ENCODE results near the gene SH2D4B. TPM values are rescaled to one million over a fixed set of nuclear protein-coding genes. Genes with fewer than 3 reads are reported as not detected.

The SH2D4B gene
- total RNA-seq, 2 experiments from 2014 or later = 0.05 to 0.10 TPM

DNA sequence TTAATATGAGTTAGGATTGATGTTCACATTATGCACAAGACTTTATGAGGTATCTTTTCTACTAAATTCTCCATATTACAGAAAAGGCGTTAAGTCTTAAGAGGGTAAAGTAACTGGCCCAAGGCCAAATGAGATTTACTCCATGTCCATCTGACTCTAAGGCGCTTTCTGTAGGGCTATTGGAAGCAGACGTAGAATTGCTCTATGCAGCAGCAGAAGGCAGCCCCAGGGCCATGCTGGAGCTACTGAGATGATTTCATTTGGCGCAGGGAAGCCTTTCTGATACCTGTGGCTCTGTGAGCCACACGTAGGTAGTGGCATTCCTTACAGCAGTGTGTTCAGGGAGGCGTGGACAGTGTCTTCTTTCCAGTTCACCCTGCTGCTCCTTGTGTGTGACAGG is 133.1 kb downstream of the SH2D4B start:
- DNase-seq = no peak
- Mint-ChIP-seq H3K9me3 (no peaks in the 10 kb centered on the region), H3K36me3 (ENCODE audit: low read depth) (no peaks in the 10 kb centered on the region), H3K4me3 (no peak overlapping the region), H3K27ac (no peak overlapping the region), H3K27me3 (ENCODE audit: low read depth) (no peaks in the 10 kb centered on the region), H3K4me1 (ENCODE audit: low read depth) (no peaks in the 10 kb centered on the region)
- CTCF ChIA-PET = interaction anchor here (3.9 kb wide), 1 partner anchor 7 kb away, joined by 35 read pairs; no protein-coding TSS in a partner anchor
- intact Hi-C loops (cut with micrococcal nuclease) = no loop called here

DNA sequence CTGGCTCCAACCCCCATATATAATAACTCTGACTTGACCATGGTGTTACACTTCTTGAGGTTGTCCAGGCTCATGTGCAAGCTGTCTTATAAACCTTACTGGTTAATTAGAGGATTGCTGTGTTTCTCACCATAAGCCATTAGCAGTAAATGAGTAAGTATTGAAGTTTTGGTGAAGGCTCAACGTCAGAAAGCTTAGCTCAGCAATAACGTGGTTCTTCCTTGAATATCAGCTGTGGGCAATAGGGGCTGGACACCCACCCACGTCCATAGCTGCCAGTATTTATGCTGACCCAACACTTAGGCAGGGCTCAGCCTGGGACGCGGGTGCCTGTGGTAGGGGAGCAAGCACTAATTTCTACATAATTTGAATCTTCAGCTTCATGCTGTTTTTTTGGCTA is 134.1 kb downstream of the SH2D4B start:
- Mint-ChIP-seq H3K27ac (no peak overlapping the region), H3K27me3 (ENCODE audit: low read depth) (peaks cover 3% of the 10 kb centered on the region), H3K9me3 (no peaks in the 10 kb centered on the region), H3K4me3 (no peak overlapping the region), H3K36me3 (ENCODE audit: low read depth) (no peaks in the 10 kb centered on the region), H3K4me1 (ENCODE audit: low read depth) (no peaks in the 10 kb centered on the region)
- CTCF ChIA-PET = interaction anchor here (1.3 to 3.9 kb wide), 2 partner anchors 8 to 28 kb away, joined by 3 to 35 read pairs; no protein-coding TSS in a partner anchor
- DNase-seq = no peak
- intact Hi-C loops (cut with micrococcal nuclease) = no loop called here

DNA sequence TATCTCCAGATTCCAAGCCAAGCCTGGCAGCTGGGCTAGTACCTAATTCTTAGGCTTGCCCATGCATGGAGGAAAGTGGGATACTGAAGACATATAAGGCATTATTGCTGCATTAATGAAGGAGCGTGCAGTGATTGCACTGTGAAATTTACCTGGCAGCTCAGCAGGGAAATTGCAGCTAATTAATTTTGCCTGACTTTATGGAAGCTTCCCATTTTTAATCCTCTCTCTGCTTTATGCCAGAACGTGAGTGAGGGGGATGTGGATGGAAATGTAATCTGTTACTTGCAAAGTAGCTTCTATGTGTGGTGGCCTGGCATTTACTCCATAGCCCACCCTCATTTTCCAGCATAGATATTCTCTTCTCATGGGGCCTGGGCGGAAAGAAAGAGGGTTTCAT is 134.9 kb downstream of the SH2D4B start:
- DNase-seq = no peak
- intact Hi-C loops (cut with micrococcal nuclease) = no loop called here
- Mint-ChIP-seq H3K27ac (no peak overlapping the region), H3K36me3 (ENCODE audit: low read depth) (no peaks in the 10 kb centered on the region), H3K9me3 (no peaks in the 10 kb centered on the region), H3K27me3 (ENCODE audit: low read depth) (peaks cover 3% of the 10 kb centered on the region), H3K4me1 (ENCODE audit: low read depth) (no peaks in the 10 kb centered on the region), H3K4me3 (no peak overlapping the region)
- CTCF ChIA-PET = interaction anchor here (1.3 to 3.9 kb wide), 2 partner anchors 9 to 27 kb away, joined by 3 to 35 read pairs; no protein-coding TSS in a partner anchor

DNA sequence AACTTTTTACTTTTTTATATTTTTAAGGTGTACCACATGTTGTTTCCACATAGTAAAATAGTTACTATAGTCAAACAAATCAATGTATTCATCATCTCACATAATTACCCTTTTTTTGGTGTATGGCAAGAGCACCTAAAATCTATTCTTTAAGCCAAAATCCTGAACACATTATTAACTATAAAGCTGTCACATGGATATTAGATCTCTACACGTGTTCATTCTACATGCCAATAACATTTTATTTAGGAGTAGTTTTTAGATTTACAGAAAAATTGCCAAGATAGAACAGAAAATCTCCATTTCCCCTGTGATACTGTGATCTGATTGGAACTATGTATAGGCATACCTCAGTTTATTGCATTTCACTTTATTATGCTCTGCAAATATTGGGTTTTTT is 137.1 kb downstream of the SH2D4B start:
- CTCF ChIA-PET = interaction anchor here (1.6 to 3.9 kb wide), 2 partner anchors 11 to 12 kb away, joined by 7 to 35 read pairs; no protein-coding TSS in a partner anchor
- no peaks in the 10 kb centered on the region for H3K9me3 Mint-ChIP-seq
- no peak for DNase-seq
- no peak overlapping the region for H3K4me3 Mint-ChIP-seq
- intact Hi-C loops (cut with micrococcal nuclease) = no loop called here
- no peaks in the 10 kb centered on the region for H3K36me3 Mint-ChIP-seq (ENCODE audit: low read depth)
- H3K27me3 Mint-ChIP-seq (ENCODE audit: low read depth) = peaks cover 3% of the 10 kb centered on the region
- no peak overlapping the region for H3K27ac Mint-ChIP-seq
- no peaks in the 10 kb centered on the region for H3K4me1 Mint-ChIP-seq (ENCODE audit: low read depth)

DNA sequence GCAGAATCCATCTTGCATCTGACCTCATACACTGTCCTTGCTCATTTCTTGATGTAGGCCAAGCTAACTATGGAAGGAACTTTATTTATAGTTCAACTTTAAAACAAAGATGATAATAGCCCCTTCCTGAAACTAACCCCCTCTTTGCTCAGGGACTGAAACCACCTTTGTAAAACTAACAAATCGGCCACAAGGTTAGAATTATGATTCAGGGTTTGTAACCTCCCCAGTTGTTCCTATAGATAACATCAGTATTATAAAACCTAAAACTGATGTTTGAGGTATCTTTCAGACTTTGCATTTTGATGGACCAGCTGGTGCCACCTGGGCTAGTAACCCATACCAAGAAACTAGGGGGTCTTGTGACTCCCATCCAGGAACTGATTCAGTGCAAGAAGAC is 143.4 kb downstream of the SH2D4B start:
- CTCF ChIA-PET = interaction anchor here (4.2 kb wide), 1 partner anchor 18 kb away, joined by 19 read pairs; no protein-coding TSS in a partner anchor
- intact Hi-C loops (cut with micrococcal nuclease) = no loop called here
- no peak overlapping the region for H3K4me3 Mint-ChIP-seq

DNA sequence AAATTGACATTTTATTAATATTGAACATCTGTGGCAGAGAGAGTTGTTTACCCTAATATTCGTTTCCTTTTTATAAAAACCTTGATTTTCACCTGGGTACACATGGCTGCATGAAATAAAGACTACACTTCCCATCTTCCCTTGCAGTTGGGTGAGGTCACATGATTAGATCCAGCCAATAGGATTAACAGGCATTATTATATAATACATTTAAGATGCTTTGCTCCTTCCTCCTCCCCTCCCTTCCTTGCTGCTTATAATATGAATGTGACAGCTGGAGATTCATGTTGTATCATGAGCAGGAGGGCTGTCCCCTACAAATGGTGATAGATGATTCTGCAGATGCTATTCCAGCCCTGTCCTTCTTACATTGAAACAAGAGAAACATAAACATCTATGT is 146.6 kb downstream of the SH2D4B start:
- no peak overlapping the region for H3K27ac Mint-ChIP-seq
- intact Hi-C loops (cut with micrococcal nuclease) = no loop called here

More for the DNA sequence above, 143.4 kb downstream of the SH2D4B start:
- Mint-ChIP-seq H3K36me3 (ENCODE audit: low read depth) (no peaks in the 10 kb centered on the region), H3K27ac (no peak overlapping the region), H3K9me3 (no peaks in the 10 kb centered on the region), H3K4me1 (ENCODE audit: low read depth) (no peaks in the 10 kb centered on the region), H3K27me3 (ENCODE audit: low read depth) (peaks cover 3% of the 10 kb centered on the region)
- DNase-seq = no peak

DNA sequence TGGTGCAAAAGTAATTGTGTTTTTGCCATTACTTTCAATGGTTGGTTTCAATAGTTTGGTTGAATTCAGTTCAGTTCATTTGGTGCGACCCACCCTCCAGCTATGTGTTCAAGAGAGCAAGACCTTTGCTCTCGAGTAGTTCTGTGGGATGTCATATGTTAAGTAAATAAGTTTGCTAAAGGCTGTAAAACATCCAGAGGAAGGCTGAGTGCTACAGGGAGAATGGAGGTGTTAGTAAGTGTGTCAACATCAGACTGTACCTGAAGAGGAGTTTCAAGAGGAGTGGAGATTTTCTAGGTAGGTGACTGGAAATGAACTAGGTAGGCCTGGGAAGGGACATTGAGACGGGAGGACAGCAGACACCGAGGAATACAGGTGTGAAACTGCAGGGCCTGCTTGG is 147.7 kb downstream of the SH2D4B start:
- no peaks in the 10 kb centered on the region for H3K36me3 Mint-ChIP-seq (ENCODE audit: low read depth)
- CTCF ChIA-PET = interaction anchor here (0.6 to 1.1 kb wide), 4 partner anchors 21 to 240 kb away, joined by 3 to 5 read pairs (median 3); no protein-coding TSS in a partner anchor
- H3K4me3 Mint-ChIP-seq = no peak overlapping the region
- DNase-seq = no peak
- H3K27ac Mint-ChIP-seq = no peak overlapping the region
- peaks cover 2% of the 10 kb centered on the region for H3K27me3 Mint-ChIP-seq (ENCODE audit: low read depth)
- intact Hi-C loops (cut with micrococcal nuclease) = no loop called here
- no peaks in the 10 kb centered on the region for H3K9me3 Mint-ChIP-seq
- no peaks in the 10 kb centered on the region for H3K4me1 Mint-ChIP-seq (ENCODE audit: low read depth)

More for the DNA sequence above, 146.6 kb downstream of the SH2D4B start:
- CTCF ChIA-PET = interaction anchor here (0.7 kb wide), 2 partner anchors 235 to 344 kb away, joined by 5 to 6 read pairs; no protein-coding TSS in a partner anchor
- Mint-ChIP-seq H3K36me3 (ENCODE audit: low read depth) (no peaks in the 10 kb centered on the region), H3K27me3 (ENCODE audit: low read depth) (no peaks in the 10 kb centered on the region), H3K4me3 (no peak overlapping the region), H3K9me3 (no peaks in the 10 kb centered on the region), H3K4me1 (ENCODE audit: low read depth) (no peaks in the 10 kb centered on the region)
- DNase-seq = no peak

DNA sequence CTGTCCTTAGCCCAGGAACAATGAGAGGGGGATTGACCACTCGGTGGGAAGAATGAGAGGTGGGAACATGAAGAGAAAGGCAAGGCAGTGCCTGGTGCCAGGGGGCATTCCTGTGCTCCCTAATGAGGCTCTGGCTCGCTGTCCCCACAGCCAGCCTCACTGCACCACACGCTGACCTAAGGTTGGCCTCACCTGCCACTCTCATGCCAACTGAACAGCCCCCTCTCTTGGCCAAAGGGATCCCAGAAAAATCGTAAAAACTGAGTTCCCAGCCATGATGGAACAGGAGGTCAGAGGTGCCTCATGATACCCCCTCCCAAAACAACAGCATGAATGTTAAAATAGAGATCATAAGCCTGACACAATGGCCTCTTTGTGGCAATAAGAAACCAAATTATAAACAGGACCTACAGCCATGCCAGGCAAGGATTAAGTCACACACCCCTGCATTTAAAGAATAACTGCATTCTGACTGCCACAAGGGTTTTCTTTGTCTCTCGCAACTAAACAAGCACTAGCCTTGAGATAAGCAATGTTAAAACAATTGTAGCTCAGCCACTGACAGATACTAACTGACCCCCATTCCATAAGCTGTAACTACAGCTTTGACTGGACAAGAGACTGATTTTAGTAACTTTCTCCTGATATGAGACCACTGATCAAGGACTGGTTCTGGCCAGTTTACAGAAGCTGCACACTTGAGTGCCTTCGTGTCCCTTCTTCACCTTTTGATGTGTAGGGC is 149.2 kb downstream of the SH2D4B start:
- Mint-ChIP-seq H3K9me3 (no peaks in the 10 kb centered on the region), H3K27me3 (ENCODE audit: low read depth) (peaks cover 8% of the 10 kb centered on the region), H3K4me1 (ENCODE audit: low read depth) (no peaks in the 10 kb centered on the region), H3K27ac (no peak overlapping the region), H3K36me3 (ENCODE audit: low read depth) (no peaks in the 10 kb centered on the region), H3K4me3 (no peak overlapping the region)
- CTCF ChIA-PET = interaction anchor here (1.1 to 1.9 kb wide), 3 partner anchors 13 to 86 kb away, joined by 5 to 10 read pairs (median 5); no protein-coding TSS in a partner anchor
- intact Hi-C loops (cut with micrococcal nuclease) = no loop called here
- DNase-seq = no peak

DNA sequence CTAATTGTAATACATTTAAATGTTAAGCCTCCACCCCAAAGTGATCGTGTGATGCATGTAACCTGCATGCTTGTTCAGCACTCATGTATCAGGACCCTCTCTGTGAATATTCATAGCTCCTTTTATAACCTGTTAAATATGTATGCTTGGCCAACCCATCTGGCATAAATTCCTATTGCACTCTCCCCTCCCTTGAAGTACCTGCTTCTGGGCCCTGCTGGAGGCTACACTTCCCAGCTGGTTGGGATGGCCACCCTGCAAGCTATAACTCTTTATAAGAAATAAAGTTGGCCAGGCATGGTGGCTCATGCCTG is 149.7 kb downstream of the SH2D4B start:
- Mint-ChIP-seq H3K36me3 (ENCODE audit: low read depth) (no peaks in the 10 kb centered on the region), H3K9me3 (no peaks in the 10 kb centered on the region), H3K4me1 (ENCODE audit: low read depth) (no peaks in the 10 kb centered on the region), H3K27ac (no peak overlapping the region), H3K27me3 (ENCODE audit: low read depth) (peaks cover 8% of the 10 kb centered on the region), H3K4me3 (no peak overlapping the region)
- DNase-seq = no peak
- intact Hi-C loops (cut with micrococcal nuclease) = no loop called here
- CTCF ChIA-PET = interaction anchor here (1.1 to 1.9 kb wide), 3 partner anchors 12 to 87 kb away, joined by 5 to 10 read pairs (median 5); no protein-coding TSS in a partner anchor

DNA sequence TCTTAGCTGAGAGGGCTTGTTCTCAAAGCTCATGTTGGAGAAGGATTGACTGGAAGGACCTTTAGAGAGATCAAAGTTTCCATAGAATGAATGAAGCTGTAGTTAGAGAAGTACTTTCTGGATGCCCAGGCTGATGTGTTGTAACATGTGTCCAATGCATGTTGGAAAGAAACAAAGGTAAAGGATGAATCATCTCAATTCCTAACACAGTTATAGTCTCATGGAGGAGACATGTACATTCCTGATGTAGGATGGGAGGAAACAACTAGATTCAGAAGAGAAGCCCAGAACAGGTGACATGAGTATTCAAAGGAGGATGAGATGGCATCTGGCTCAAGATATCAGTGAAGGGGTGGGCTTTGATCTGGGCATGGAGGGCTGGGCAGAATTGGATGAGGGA is 152.7 kb downstream of the SH2D4B start:
- no peaks in the 10 kb centered on the region for H3K4me1 Mint-ChIP-seq (ENCODE audit: low read depth)
- H3K27me3 Mint-ChIP-seq (ENCODE audit: low read depth) = peaks cover 8% of the 10 kb centered on the region
- no peak overlapping the region for H3K4me3 Mint-ChIP-seq
- no peaks in the 10 kb centered on the region for H3K9me3 Mint-ChIP-seq
- intact Hi-C loops (cut with micrococcal nuclease) = no loop called here
- no peak for DNase-seq
- CTCF ChIA-PET = interaction anchor here (0.9 kb wide), 1 partner anchor 9 kb away, joined by 3 read pairs; no protein-coding TSS in a partner anchor
- H3K27ac Mint-ChIP-seq = no peak overlapping the region
- no peaks in the 10 kb centered on the region for H3K36me3 Mint-ChIP-seq (ENCODE audit: low read depth)

DNA sequence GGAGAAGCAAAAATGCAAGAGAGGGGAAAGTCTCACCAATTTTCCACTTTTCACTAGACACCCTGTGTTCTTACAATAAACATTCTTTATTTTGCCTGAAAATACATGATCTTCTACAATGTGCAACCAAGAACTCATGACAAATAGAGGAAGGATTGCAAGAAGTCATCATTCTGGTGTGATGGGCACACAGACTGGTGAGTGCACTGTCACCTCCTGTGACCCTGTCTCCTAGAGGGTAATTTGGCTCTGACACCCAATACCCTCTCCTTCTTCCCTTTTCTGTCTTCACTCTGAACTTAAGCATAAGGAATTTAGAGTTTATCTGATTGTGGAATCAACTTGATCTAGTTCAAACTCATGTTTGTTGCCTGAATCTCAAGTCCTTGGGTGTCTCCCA is 153.7 kb downstream of the SH2D4B start:
- no peaks in the 10 kb centered on the region for H3K4me1 Mint-ChIP-seq (ENCODE audit: low read depth)
- no peak overlapping the region for H3K4me3 Mint-ChIP-seq
- H3K9me3 Mint-ChIP-seq = no peaks in the 10 kb centered on the region
- CTCF ChIA-PET = no interaction called here
- intact Hi-C loops (cut with micrococcal nuclease) = no loop called here
- H3K27ac Mint-ChIP-seq = no peak overlapping the region
- peaks cover 8% of the 10 kb centered on the region for H3K27me3 Mint-ChIP-seq (ENCODE audit: low read depth)
- DNase-seq = no peak
- no peaks in the 10 kb centered on the region for H3K36me3 Mint-ChIP-seq (ENCODE audit: low read depth)

DNA sequence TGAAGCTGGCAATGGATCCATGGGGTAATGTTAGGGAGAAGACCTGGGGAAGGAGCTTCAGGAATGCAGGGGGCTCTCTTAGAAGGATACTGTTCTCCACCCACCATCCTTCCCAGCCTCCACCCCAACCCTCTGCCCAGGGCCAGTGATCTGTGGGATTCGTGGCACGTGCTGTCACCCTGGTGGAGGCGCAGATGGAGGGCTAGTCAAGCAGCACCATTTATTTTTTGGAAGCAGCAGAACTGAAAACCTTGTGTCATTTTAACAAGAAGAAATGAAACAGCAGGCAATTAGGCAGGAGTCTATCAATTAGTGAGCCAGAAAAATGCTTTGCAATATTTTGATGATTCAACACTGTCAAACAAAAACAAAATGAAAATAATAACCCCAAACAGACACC is 155.9 kb downstream of the SH2D4B start:
- Mint-ChIP-seq H3K27me3 (ENCODE audit: low read depth) (peaks cover 8% of the 10 kb centered on the region), H3K9me3 (no peaks in the 10 kb centered on the region), H3K27ac (no peak overlapping the region), H3K4me3 (no peak overlapping the region), H3K4me1 (ENCODE audit: low read depth) (no peaks in the 10 kb centered on the region), H3K36me3 (ENCODE audit: low read depth) (no peaks in the 10 kb centered on the region)
- intact Hi-C loops (cut with micrococcal nuclease) = no loop called here
- DNase-seq = no peak
- CTCF ChIA-PET = interaction anchor here (1.4 to 1.5 kb wide), 2 partner anchors 9 to 32 kb away, joined by 3 to 4 read pairs; no protein-coding TSS in a partner anchor

DNA sequence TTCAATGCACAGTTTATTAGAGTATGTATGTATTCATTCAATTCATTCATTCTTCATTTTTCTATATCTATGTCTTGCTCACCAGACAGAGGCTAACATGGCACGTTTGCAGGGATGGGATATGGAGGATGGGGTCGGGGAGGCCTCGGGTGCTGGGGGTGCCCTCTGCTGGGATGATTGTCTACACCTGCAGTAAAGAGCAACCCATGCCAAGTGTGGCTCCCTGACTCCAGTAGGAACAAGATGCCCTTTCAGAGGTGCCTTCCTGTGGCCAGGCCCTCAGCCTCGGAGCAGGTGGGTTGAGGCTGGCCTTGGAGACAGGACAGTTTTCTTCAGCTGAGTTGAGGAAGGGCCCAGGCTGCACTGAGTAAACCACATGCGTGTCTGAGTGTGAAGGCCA is 157.2 kb downstream of the SH2D4B start:
- intact Hi-C loops (cut with micrococcal nuclease) = loop anchor here (5.0 kb wide), 1 partner anchor 33 kb away; no protein-coding TSS in a partner anchor
- no peaks in the 10 kb centered on the region for H3K4me1 Mint-ChIP-seq (ENCODE audit: low read depth)
- no peak overlapping the region for H3K4me3 Mint-ChIP-seq
- DNase-seq = peak; percentile 8
- CTCF ChIA-PET = interaction anchor here (1.4 to 2.1 kb wide), 3 partner anchors 7 to 229 kb away, joined by 3 to 6 read pairs (median 4); no protein-coding TSS in a partner anchor
- no peaks in the 10 kb centered on the region for H3K36me3 Mint-ChIP-seq (ENCODE audit: low read depth)
- peaks cover 8% of the 10 kb centered on the region for H3K27me3 Mint-ChIP-seq (ENCODE audit: low read depth)
- H3K27ac Mint-ChIP-seq = no peak overlapping the region
- H3K9me3 Mint-ChIP-seq = no peaks in the 10 kb centered on the region
